GM21515 (cell line): Measurements from ENCODE around the gene AGFG2.
A peak's percentile ranks its signal among the peaks of the same experiment; 100 is the strongest.

Experiments used
- ATAC-seq: cut with Tn5 transposase; IDR thresholded peaks from one replicate; pipeline ENCODE4 v1.9.1; 2021; ENCODE audit not compliant: unreplicated experiment

Gene AGFG2

DNA sequence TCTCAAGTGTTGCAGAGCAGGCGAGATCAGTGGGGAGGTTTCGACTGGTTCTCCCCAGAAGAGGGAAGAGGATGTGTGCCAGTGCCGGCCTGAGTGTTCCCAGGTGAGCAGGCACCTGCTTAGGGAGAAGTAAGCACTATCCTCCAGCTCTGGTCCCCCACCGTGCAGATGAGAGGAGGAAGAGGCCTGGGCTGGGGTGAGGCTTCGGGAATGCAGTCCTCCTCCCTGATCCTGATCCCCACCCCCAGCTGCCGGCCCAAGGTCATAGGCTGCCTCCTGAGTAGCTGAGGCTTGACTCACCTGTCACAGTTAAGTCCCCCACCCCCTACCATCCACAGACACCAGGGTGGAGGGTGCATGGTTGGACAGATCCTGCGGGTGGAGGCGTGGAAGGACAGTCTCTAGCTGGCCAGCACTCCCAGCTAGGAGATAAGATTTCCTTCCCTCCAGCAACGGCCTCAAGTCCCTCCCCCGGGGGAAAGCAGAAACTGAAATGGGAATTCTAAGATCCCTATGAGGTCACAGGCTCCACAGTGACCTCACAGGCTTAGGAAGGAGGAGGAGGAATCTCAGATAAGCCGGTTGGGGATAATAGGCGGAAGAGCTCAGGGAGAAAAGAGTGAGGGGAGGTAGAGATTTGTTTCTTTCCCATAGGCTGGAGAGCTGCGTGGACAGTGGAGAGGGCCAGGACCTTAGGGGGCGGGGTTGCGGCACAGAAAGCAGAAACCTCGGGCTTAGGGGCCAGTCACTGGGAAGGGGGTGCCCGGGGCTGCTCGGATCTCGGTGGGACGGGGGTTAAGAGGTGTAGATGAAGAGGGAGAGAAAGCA is 45.9 kb downstream of the AGFG2 start:
- no peak for ATAC-seq

DNA sequence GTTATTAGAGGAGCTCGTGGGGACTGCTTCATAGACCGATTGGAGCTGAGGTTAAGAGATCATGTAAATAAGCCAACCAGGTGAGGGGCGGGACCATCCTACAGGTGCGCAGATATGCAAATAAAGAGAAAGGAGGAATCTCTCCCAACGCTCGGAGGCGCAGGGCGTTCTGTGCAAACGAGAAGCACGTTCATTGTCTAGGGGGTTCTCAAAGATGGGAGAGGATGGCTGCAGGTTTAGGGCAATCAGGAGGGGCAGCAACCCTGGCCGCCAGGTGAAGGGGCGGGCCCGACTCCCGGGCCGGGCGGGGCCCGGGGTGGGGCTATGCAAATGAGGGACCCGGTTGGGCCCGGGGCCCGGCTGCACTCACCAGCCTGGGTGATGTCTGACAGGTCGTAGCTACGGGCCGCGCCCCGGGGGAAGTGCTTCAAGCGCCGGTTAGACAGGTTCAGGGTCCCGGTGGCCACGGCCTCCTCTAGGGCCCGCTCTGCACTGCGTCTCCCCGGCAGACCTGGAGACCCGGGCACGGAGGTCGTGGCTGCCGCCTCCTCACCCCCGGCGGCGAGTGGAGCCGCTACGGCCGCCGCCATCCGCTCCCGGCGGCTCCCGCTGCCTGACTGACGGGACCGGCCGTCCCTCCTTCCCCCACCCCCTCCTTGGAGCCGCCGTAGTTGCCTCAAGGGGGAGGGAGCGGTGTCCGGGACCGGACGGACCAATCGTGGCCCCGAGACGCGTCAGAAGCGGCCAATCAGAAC is 46.7 kb downstream of the AGFG2 start, which contains the start of gene LRCH4:
Gene LRCH4 (minus strand): TSS at position 619 of the 755 bp plus-strand sequence. CDS start 29 bp downstream, at position 590.
- peak; percentile 21 for ATAC-seq

DNA sequence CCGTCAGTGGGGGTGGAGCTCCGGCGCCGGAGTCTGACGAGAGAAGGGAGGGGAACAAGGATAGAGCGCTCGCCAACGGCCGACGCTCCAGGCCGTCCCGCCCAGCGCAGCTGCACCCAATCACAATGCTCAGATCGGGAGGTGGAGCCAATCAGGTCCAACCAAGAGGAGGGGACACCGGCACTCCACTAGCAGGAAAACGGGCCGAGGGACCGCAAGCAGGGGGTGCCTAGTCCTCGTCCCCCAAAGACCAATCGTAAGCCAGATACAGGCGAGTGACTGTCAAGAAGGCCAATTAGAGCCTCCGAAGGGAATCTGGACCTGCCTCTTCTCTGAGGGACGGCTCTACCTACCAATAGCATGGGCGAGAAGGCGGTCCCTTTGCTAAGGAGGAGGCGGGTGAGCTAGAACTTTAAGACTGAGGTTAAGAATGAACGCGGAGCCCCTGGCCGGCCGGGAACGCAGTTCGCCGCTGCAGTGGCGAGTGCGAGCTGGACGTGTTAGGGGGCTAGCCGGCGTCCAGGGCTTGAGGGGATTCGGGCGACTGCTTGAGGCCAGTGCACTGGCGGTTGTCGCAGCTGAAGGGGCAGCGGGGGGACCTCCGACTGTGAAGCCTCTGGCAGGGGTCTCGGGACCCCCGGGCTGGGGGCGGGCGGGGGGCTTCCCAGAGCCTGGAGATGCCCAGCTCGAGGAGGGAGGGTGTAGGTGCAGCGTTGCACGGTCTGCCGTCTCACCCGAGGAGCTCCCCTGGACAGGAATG is 47.4 kb downstream of the AGFG2 start, which contains the start of gene FBXO24:
Gene FBXO24 (plus strand): TSS at position 63 of the 760 bp plus-strand sequence. CDS start 298 bp downstream, at position 361.
- ATAC-seq = peak; percentile 80

DNA sequence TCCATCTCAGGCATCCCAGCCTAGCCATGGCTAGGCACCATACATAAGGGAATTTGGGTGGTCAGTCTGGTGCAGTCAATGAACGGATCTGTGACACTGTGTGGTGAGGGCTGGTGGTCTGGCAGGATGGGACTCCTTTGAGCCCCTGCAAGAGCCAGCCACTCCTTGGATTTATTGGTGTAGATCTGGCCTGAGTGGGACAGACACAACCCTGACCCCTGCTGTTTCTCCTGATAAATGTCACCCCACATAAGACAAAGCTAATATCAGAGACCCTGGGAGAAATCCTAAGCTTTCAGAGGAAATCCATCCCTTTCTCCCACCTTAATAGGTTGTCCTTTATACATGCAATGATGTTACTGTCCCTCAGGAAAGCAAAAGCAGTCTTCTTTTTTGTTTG is 49.4 kb downstream of the AGFG2 start:
- ATAC-seq = no peak

DNA sequence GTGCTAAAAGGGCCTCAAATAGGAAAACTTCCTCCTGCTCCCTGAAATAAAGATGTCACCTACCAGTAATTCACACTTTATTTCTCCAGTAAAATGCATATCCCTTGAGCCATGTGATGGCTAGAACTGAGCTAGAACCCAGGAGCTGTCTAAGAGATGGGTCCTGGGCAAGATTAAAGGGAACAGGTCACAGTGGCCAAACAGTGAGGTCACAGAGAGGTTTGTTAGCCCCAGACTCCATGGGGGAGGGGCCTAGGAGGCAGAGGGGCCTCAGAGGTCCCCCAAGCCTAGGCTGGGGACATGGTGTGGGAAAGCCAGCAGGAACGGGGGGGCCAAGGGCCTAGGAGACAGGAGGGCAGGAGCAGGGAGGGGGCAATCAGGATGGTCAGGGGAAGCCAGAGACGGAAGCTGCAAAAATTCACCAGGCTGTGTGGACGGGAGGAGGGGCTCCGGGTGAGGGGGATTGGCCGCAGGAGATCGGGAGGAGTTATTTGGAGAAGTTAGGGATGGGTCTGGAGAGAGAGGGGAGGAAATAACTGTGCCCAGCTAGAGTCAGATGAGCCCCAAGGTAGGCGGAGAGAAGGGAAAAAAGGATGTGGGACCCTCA is 50.4 kb downstream of the AGFG2 start:
- no peak for ATAC-seq

DNA sequence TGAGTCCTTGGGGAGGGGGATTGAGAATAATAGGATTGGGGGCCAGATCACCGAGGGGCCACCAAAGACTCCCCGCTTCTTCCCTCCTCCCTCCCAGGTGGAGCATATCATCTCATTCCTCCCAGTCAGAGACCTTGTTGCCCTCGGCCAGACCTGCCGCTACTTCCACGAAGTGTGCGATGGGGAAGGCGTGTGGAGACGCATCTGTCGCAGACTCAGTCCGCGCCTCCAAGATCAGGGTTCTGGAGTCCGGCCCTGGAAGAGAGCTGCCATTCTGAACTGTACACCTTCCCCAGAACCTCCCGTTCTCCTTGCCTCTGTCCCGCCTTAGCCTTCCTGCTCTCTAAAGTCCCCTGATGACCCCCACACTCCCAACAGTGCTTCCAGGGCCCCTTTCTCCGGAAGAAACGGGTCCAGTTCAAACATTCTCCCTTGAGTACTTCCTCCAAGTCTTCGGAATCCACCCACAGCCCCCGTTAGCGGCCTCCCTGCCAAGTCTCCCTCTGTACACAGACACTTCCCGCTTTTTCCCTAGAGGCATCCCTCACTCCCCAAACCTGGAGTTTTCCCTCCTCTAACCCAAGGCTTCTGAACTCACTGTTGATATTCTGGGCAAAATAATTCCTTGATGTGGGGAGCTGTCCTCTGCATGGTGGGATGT is 51.2 kb downstream of the AGFG2 start:
- ATAC-seq = no peak

DNA sequence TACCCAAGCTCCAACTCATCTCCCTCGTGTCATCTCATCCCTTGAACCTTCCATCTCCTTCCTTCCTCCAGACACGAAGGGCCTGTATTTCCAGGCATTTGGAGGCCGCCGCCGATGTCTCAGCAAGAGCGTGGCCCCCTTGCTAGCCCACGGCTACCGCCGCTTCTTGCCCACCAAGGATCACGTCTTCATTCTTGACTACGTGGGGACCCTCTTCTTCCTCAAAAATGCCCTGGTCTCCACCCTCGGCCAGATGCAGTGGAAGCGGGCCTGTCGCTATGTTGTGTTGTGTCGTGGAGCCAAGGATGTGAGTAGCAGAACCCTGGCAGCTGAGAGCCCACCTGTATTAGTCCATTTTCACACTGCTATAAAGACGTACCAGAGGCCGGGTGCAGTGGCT is 52.6 kb downstream of the AGFG2 start:
- ATAC-seq = no peak

DNA sequence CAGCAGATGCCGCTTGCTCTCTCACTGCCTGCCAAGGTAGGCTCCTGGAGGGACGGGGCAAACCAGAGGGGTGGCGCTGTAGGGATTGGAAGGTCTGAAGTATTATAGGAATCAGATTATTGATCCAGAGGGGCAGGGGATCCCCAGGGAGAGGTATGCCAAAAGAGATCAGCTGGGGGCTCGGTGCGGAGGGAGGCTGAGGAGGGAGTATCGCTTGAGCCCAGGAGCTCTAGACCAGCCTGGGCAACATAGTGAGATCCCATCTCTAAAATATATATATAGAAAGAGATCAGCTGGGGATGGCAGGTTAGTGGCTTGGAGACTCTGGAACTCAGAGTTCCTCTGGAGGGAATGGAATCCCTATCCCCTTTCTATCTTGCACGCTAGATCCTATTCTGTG is 56.2 kb downstream of the AGFG2 start:
- no peak for ATAC-seq

DNA sequence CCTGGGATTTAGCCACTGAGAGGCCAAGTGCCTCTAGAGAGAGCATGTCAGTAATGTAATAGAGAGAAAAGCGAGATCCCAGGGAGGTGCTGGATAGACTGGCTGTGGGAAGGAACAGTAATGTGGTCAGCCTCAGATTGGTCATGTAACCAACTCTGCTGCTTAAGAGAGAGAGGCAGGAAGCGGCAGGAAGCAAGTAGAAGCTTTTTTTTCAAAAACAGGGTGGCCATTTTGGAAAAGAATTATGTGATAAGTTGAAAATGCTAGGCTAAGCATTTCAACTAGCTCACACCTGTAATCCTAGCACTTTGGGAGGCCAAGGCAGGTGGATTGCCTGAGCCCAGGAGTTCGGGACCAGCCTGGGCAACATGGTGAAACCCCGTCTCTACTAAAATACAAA is 59.4 kb downstream of the AGFG2 start:
- ATAC-seq = no peak

DNA sequence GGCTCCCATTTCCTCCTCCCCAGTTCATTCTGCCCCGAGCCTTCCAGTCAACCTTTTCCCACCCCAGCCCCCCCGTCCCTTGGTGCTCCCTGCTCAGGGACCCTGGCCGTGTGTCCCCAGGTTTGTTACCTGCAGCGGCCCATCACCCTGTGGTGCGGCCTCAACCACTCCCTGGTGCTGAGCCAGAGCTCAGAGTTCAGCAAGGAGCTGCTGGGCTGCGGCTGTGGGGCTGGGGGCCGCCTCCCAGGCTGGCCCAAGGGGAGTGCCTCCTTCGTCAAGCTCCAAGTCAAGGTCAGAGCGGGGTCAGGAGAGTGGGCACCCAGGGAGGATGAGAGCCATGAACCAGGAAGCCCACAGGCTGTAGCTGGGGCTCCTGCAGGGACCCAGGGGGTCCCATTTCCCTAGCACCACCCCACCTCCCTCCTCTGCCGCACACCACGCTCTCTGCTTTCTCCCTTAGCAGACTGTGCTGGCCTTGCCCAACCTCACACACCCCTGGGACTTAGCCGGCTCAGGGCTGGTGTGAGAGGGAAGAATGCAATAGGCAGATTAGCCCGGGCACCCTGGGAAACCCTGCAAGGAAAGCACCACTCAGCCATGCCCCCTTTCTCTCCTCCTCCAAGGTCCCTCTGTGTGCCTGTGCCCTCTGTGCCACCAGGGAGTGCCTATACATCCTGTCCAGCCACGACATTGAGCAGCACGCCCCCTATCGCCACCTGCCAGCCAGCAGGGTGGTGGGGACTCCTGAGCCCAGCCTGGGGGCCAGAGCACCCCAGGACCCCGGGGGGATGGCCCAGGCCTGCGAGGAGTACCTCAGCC is 61.1 kb downstream of the AGFG2 start:
- no peak for ATAC-seq

DNA sequence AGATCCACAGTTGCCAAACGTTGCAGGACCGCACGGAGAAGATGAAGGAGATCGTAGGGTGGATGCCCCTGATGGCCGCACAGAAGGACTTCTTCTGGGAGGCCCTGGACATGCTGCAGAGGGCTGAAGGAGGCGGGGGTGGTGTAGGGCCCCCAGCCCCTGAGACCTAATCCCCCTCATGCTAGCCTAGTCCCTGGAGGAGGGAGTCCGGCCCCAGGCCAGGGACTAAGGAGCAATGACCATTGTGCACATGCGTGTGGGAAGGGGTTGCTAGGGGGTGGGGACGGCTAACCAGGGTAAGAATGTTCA is 61.7 kb downstream of the AGFG2 start:
- ATAC-seq = no peak

DNA sequence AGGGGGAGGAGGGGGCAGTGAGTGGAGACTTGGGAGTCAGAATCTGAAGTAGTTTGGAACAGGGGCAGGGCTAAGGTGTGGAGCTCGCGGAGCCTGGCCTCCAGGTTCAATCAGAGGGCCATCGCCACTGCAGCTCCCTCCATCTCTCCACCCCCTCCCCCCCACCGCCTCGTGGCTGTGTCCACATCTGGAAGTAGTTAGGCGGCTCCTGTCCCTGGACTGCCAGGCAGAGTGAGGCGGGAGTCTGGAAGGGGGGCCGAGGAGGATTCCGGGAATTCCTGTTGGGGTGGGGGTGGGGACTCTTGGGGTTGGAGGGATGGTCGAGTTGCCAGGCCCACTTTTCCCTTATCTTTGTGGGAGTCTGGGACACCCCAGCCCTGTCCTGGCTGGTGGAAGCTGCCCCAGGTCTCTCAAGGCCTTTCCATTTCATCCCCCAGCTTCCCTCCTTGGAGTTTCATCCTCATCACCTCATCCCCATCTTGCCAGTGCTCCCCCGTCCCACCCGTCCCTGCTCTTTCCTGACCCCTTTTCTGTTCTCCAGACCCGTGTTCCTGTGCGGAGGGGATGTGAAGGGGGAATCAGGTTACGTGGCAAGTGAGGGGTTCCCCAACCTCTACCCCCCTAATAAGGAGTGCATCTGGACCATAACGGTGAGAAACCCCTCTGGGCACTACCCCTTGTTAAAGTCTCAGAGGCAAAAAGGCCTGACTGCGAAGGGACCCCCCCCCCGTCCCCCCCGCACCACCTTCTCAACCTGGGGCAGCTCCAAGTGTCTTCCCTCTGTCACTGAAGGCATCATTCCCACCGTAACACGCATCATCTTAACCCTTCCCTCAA is 64.1 kb downstream of the AGFG2 start:
- no peak for ATAC-seq

DNA sequence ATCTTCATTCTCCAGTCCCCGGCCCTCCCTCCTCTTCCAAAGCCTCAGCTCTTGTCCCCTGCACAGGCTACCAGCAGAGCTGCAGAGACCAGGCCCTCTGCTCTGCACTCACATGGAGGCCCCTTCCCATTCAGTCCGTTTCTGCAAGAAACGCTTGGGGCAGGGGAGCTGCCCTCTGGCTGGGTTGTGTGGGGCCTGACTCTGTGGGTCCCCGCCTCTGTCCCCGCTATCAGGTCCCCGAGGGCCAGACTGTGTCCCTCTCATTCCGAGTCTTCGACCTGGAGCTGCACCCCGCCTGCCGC is 64.7 kb downstream of the AGFG2 start:
- no peak for ATAC-seq

DNA sequence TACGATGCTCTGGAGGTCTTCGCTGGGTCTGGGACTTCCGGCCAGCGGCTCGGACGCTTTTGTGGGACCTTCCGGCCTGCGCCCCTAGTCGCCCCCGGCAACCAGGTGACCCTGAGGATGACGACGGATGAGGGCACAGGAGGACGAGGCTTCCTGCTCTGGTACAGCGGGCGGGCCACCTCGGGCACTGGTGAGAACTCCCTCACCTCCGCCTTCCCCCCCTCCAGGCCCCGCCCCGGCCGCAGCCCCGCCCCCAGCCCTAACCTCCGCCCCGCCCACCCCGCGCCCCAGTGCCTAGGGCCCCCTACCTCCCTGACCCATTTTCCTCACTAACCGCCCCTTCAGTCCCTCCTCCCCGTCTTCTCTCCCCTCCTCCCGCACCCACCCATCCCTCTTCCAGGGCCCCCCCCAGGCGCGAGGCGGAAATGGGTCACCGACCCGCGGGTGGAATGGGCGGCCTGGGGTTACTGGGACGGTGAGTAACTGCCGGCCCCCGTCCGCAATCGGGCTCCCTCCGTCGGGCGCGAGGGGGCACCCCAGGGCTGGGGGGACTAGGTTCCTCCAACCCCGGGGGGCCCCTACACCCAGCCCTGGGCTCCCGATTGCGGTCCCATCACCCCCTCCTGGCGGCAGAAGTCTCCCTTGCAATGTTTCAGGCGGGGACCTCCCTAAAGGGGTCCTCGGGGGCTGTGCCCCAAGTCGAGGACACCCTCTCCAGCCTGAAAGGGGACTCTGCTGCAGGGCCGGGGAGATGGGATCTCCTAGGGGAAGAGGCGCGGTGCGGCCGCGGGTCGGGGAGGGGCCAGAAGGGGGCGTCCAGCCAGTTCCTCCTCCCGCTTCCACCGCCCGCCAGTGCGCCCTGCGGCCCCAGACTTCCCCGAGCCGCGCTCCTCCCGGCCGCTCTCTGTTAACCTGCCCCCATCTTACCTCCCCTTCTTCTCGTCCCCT is 65.3 kb downstream of the AGFG2 start:
- no peak for ATAC-seq

DNA sequence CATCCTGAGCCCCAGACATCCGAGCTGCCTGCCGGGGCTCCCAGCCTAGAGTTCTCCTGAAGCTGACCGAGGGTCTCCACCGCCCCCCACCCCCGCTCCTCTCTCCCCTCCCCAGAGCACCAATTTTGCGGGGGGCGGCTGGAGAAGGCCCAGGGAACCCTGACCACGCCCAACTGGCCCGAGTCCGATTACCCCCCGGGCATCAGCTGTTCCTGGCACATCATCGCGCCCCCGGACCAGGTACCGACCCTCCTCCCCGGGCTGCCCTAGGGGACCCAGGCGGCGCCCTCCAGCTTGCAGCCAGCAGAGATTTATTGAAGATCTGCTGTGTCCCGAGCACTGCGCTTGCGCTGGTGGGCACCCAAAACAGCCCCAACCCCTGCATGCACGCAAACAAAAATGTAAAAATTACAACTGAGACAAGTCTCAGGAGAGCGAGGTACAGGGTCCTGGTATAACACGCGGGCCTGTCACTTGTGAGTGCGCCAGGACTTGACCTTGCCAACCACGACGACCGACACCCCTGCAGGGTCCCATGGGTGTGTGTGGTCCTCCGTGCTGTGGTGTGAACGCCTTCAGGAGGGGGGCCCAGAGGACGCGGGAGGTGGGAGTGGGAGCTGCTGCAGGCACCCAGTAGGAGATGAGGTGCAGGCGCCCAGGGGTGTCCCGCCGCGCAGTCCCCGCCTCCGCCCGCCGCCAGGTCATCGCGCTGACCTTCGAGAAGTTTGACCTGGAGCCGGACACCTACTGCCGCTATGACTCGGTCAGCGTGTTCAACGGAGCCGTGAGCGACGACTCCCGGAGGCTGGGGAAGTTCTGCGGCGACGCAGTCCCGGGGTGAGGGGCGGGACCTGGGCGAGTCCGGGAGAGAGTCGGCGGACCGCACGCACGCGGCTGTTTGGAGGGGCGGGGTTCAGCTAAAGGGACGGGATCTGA is 66.2 kb downstream of the AGFG2 start:
- no peak for ATAC-seq

DNA sequence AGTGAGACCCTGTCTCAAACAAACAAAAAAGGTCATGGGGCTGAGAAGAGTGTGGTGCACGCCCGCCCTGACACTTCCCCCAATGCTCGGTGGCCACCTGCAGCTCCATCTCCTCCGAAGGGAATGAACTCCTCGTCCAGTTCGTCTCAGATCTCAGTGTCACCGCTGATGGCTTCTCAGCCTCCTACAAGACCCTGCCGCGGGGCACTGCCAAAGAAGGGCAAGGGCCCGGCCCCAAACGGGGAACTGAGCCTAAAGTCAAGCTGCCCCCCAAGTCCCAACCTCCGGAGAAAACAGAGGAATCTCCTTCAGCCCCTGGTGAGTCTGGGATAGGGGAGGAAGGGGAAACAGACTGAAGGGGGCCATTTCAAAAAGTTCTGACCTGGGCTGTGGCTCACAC is 67.3 kb downstream of the AGFG2 start:
- no peak for ATAC-seq

DNA sequence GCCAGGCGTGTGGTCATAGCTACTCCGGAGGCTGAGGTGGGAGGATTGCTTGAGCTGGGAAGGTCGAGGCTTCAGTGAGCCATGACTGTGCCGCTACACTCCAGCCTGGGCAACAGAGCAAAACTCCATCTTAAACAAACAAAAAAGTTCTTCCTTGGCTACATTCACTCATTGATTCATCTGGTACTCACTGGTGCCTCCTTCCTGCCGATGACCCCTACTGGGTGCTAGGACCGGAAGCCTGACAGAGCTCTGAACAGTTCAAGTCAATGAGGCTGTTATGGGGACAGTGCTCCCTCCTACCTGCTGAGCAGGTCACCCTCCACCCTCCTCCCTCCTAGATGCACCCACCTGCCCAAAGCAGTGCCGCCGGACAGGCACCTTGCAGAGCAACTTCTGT is 68.1 kb downstream of the AGFG2 start:
- no peak for ATAC-seq
